CD14-positive monocyte (primary cell): ENCODE results near the gene FNDC3B. TPM values are rescaled to one million over a fixed set of nuclear protein-coding genes. Genes with fewer than 3 reads are reported as not detected.

Experiments
- DNase-seq, 3 donors: peaks; one replicate each; pipeline ENCODE4 v3.0.0-alpha.2; 2011 to 2022
- H2AFZ ChIP-seq: 2 replicates; pipeline ENCODE4 v1.6.0; 2012; ENCODE audit warnings: mild to moderate bottlenecking, low read depth, low read length, inconsistent platforms; ENCODE audit not compliant: insufficient read depth, poor library complexity, severe bottlenecking
- H3K27ac ChIP-seq, 2 donors: 1 replicate in 1 of 2; 2 replicates in 1 of 2; pipeline ENCODE4 v1.5.1; 2012 to 2013; ENCODE audit warnings: low read length in 2 of 2, control low read depth in 1 of 2, inconsistent platforms in 1 of 2, low read depth in 1 of 2, mild to moderate bottlenecking in 1 of 2
- H3K27me3 ChIP-seq, 2 donors: one replicate each; pipeline versions ENCODE4 v1.6.0 to v1.6.1; 2011 to 2013; ENCODE audit warnings: low read length in 2 of 2; ENCODE audit not compliant: control insufficient read depth in 2 of 2, insufficient read depth in 2 of 2
- H3K36me3 ChIP-seq, 2 donors: replicated peaks in 1 of 2; 1 replicate in 1 of 2; 2 replicates in 1 of 2; pipeline versions ENCODE4 v1.5.1 to v1.6.1; 2012 to 2013; ENCODE audit warnings: low read length in 2 of 2, control low read depth in 1 of 2, inconsistent platforms in 1 of 2, mild to moderate bottlenecking in 1 of 2; ENCODE audit not compliant: insufficient read depth in 2 of 2, control insufficient read depth in 1 of 2
- H3K4me1 ChIP-seq, 2 donors: 1 replicate in 1 of 2; 2 replicates in 1 of 2; pipeline versions ENCODE4 v1.5.1 to v1.6.1; 2012 to 2013; ENCODE audit warnings: low read length in 2 of 2, control low read depth in 1 of 2, inconsistent platforms in 1 of 2, mild to moderate bottlenecking in 1 of 2, moderate library complexity in 1 of 2; ENCODE audit not compliant: insufficient read depth in 2 of 2, control insufficient read depth in 1 of 2
- H3K4me2 ChIP-seq: replicated peaks from 2 replicates; pipeline ENCODE3; 2012; ENCODE audit warnings: low read length, moderate library complexity, mild to moderate bottlenecking; ENCODE audit not compliant: poor library complexity, severe bottlenecking; ENCODE audit errors: extremely low read depth
- H3K4me3 ChIP-seq, 3 experiments: fragments of 200-600 bp in 1 of 3; sonication (generic) in 1 of 3; replicated peaks in 1 of 3; 1 replicate in 2 of 3; 2 replicates in 1 of 3; pipeline ENCODE4 v1.5.1; 2011 to 2013; ENCODE audit warnings: low read length in 3 of 3, mild to moderate bottlenecking in 3 of 3, control low read depth in 2 of 3, low read depth in 2 of 3, inconsistent platforms in 1 of 3, moderate library complexity in 1 of 3
- H3K79me2 ChIP-seq: 2 replicates; pipeline ENCODE4 v1.6.0; 2012; ENCODE audit warnings: mild to moderate bottlenecking, control low read depth, inconsistent platforms, low read length, moderate library complexity; ENCODE audit not compliant: insufficient read depth
- H3K9ac ChIP-seq: 2 replicates; pipeline ENCODE4 v1.6.0; 2017; ENCODE audit warnings: low read length, mild to moderate bottlenecking; ENCODE audit not compliant: insufficient read depth, poor library complexity, severe bottlenecking
- H3K9me3 ChIP-seq, 2 donors: replicated peaks in 1 of 2; 1 replicate in 1 of 2; 2 replicates in 1 of 2; pipeline versions ENCODE4 v1.5.1 to v1.6.1; 2012 to 2013; ENCODE audit warnings: low read length in 2 of 2, control low read depth in 1 of 2; ENCODE audit not compliant: control insufficient read depth in 1 of 2, insufficient read depth in 1 of 2
- H4K20me1 ChIP-seq: 2 replicates; pipeline ENCODE4 v1.6.0; 2012; ENCODE audit warnings: mild to moderate bottlenecking, low read length, control low read depth, moderate library complexity; ENCODE audit not compliant: insufficient read depth
- H3K27ac Mint-ChIP-seq, 7 donors: one replicate each; pipeline ENCODE4 v1.8.0; 2020; ENCODE audit warnings: mild to moderate bottlenecking in 7 of 7, mixed read lengths in 7 of 7, moderate library complexity in 6 of 7, inconsistent platforms in 2 of 7
- H3K27me3 Mint-ChIP-seq, 3 donors: one replicate each; pipeline ENCODE4 v1.8.0; 2021 to 2022; ENCODE audit warnings: low read depth in 3 of 3, mild to moderate bottlenecking in 3 of 3, mixed read lengths in 3 of 3, moderate library complexity in 3 of 3, inconsistent platforms in 1 of 3
- H3K36me3 Mint-ChIP-seq, 2 donors: one replicate each; pipeline ENCODE4 v1.8.0; 2020; ENCODE audit warnings: mixed read lengths in 2 of 2, inconsistent platforms in 1 of 2, mild to moderate bottlenecking in 1 of 2
- H3K4me1 Mint-ChIP-seq: one replicate; pipeline ENCODE4 v1.8.0; 2020; ENCODE audit warnings: mild to moderate bottlenecking, mixed read lengths
- H3K4me3 Mint-ChIP-seq, 2 donors: one replicate each; pipeline ENCODE4 v1.8.0; 2020; ENCODE audit warnings: mild to moderate bottlenecking in 2 of 2, mixed read lengths in 2 of 2, moderate library complexity in 1 of 2
- H3K9me3 Mint-ChIP-seq, 7 donors: one replicate each; pipeline ENCODE4 v1.8.0; 2020 to 2022; ENCODE audit warnings: mixed read lengths in 7 of 7, mild to moderate bottlenecking in 6 of 7, moderate library complexity in 6 of 7, inconsistent platforms in 2 of 7
- WGBS: methylation state at CpG from one replicate; pipeline ENCODE4 v1.1.5; 2013; ENCODE audit warnings: missing lambda C conversion rate; ENCODE audit not compliant: insufficient coverage; 5-methylcytosine and 5-hydroxymethylcytosine counted together
- intact Hi-C, 2 donors: fragments of 100-400 bp; cut with micrococcal nuclease; formaldehyde crosslinking; loops; one replicate each; pipeline versions ENCODE4 v1.15.0 to v1.15.1; 2023
- polyA plus RNA-seq, 3 donors: library from polyadenylated mRNA; depleted of rRNA in 1 of 3; unstranded in 2 of 3; stranded (reverse) in 1 of 3; fragments of 300-500 nt in 2 of 3; fragments of >200 nt in 1 of 3; fragmentation: Illumina TruSeq in 2 of 3; gene quantifications; 1 replicate in 2 of 3; 2 replicates in 1 of 3; pipeline ENCODE4 v1.2.3, GENCODE V29; 2012 to 2021
- TF ChIP-seq, protein P1 (sequence below): fragments of 200-600 bp; IDR thresholded peaks from one replicate; pipeline ENCODE4 v1.8.0; 2022; ENCODE audit warnings: antibody characterized with exemption, mild to moderate bottlenecking

FNDC3B gene
- polyA plus RNA-seq, 3 donors, result 19.6 to 36.1 (median 25.7) TPM

DNA sequence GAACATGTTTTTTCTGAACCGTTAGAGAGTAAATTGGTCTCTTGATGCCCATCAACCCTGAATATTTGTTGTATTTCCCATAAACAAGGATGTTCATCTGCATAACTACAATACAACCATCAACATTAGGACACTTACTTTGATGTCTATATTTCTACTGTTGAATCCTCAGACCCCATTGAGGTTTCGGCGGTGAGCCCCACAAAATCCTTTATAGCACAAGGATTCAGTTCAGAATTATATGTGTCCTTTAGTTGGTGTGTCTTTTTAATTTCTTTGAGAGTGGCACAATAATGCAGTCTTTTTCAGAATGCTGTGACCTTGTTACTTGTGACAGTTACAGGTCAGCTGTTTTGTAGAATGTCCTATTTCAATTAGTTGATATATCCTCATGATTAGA is 158.0 kb downstream of the FNDC3B start:
- TF ChIP-seq, protein P1, sequence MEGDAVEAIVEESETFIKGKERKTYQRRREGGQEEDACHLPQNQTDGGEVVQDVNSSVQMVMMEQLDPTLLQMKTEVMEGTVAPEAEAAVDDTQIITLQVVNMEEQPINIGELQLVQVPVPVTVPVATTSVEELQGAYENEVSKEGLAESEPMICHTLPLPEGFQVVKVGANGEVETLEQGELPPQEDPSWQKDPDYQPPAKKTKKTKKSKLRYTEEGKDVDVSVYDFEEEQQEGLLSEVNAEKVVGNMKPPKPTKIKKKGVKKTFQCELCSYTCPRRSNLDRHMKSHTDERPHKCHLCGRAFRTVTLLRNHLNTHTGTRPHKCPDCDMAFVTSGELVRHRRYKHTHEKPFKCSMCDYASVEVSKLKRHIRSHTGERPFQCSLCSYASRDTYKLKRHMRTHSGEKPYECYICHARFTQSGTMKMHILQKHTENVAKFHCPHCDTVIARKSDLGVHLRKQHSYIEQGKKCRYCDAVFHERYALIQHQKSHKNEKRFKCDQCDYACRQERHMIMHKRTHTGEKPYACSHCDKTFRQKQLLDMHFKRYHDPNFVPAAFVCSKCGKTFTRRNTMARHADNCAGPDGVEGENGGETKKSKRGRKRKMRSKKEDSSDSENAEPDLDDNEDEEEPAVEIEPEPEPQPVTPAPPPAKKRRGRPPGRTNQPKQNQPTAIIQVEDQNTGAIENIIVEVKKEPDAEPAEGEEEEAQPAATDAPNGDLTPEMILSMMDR, result no peak
- H3K4me3 ChIP-seq, result no peak overlapping the region
- peaks cover 80% of the 10 kb centered on the region for H4K20me1 ChIP-seq
- no peak overlapping the region for H3K27ac ChIP-seq
- H3K36me3 ChIP-seq, result no peaks in the 10 kb centered on the region
- Mint-ChIP-seq H3K4me1 (peaks cover 34% of the 10 kb centered on the region), H3K9me3 (no peaks in the 10 kb centered on the region), H3K27ac (peak overlapping the region in 1 of 7 donors; percentile 50), H3K4me3 (no peak overlapping the region), H3K27me3 (no peaks in the 10 kb centered on the region), H3K36me3 (peaks cover 9 to 11% of the 10 kb centered on the region in 2 donors)
- H2AFZ ChIP-seq, result no peak overlapping the region
- 100% methylated on average over 1 of the region's 3 CpGs for WGBS
- peaks cover 20 to 28% of the 10 kb centered on the region in 2 donors for H3K4me1 ChIP-seq
- no peak overlapping the region for H3K9ac ChIP-seq
- H3K27me3 ChIP-seq, result no peaks in the 10 kb centered on the region
- no peak for DNase-seq
- intact Hi-C loops, result no loop called here
- H3K4me2 ChIP-seq, result no peak overlapping the region
- H3K9me3 ChIP-seq, result no peaks in the 10 kb centered on the region
- H3K79me2 ChIP-seq, result peaks cover 95% of the 10 kb centered on the region

DNA sequence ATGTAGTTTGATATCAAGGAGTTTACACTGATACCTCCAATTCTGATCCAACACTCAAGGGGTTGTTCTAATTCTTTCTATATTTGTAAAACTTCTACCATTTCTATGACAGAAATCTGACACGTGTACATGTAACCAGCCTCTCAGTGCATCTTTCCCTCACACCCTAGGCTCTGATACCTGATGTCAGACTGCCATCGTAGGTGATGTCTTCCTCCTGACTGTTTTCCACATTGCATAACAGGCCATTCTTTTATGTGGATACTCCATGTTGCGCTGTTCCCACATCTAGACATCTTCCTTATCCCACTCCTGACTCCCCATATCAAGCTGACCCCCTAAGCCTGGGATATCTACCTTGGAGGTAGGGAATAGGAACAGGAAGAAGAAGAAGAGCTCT is 159.1 kb downstream of the FNDC3B start:
- H3K27me3 Mint-ChIP-seq, result no peaks in the 10 kb centered on the region
- 100% methylated on average over 2 of the region's 3 CpGs for WGBS
- H3K36me3 Mint-ChIP-seq, result peaks cover 9 to 11% of the 10 kb centered on the region in 2 donors
- TF ChIP-seq, protein P1, result no peak
- H3K9ac ChIP-seq, result no peak overlapping the region
- H3K9me3 ChIP-seq, result no peaks in the 10 kb centered on the region
- H2AFZ ChIP-seq, result no peak overlapping the region
- no peak overlapping the region for H3K4me3 Mint-ChIP-seq
- H4K20me1 ChIP-seq, result peaks cover 84% of the 10 kb centered on the region
- H3K27me3 ChIP-seq, result no peaks in the 10 kb centered on the region
- no peak for DNase-seq
- peaks cover 98% of the 10 kb centered on the region for H3K79me2 ChIP-seq
- no peak overlapping the region for H3K4me3 ChIP-seq
- peaks cover 39% of the 10 kb centered on the region for H3K4me1 Mint-ChIP-seq
- H3K36me3 ChIP-seq, result no peaks in the 10 kb centered on the region
- no peaks in the 10 kb centered on the region for H3K9me3 Mint-ChIP-seq
- H3K4me1 ChIP-seq, result peaks cover 19 to 30% of the 10 kb centered on the region in 2 donors
- peak overlapping the region in 3 of 7 donors; percentile 22 to 71 (median 35) for H3K27ac Mint-ChIP-seq
- peak overlapping the region in 1 of 2 donors; percentile 54 for H3K27ac ChIP-seq
- intact Hi-C loops, result no loop called here
- H3K4me2 ChIP-seq, result no peak overlapping the region
